Kidney (tissue), 14 donors: ENCODE data around the gene EGLN1. TPM values are rescaled to one million over a fixed set of nuclear protein-coding genes. Genes with fewer than 3 reads are reported as not detected.

Experiments
- DNase-seq, 5 donors: peaks; one replicate each; pipeline ENCODE4 v3.0.0-alpha.2; 2013 to 2020
- FAIRE-seq: peaks from 2 replicates; lab custom pipeline; 2012; peaks lifted over from hg19 to GRCh38; lab: Jason Lieb, UNC
- H3K27ac ChIP-seq, 2 donors: one replicate each; pipeline ENCODE4 v1.7.0; 2013; ENCODE audit warnings: low read depth in 2 of 2, low read length in 2 of 2, inconsistent platforms in 1 of 2
- H3K27me3 ChIP-seq: one replicate; pipeline ENCODE4 v1.7.1; 2013; ENCODE audit warnings: low read length, inconsistent platforms; ENCODE audit not compliant: control insufficient read depth, insufficient read depth
- H3K36me3 ChIP-seq, 3 donors: one replicate each; pipeline versions ENCODE4 v1.7.0 to v1.7.1; 2013; ENCODE audit warnings: low read length in 3 of 3, control low read depth in 1 of 3, inconsistent platforms in 1 of 3; ENCODE audit not compliant: insufficient read depth in 3 of 3, control insufficient read depth in 2 of 3
- H3K4me1 ChIP-seq, 3 donors: one replicate each; pipeline versions ENCODE4 v1.7.0 to v1.7.1; 2013; ENCODE audit warnings: low read length in 3 of 3, inconsistent platforms in 1 of 3, low read depth in 1 of 3; ENCODE audit not compliant: control insufficient read depth in 2 of 3, insufficient read depth in 2 of 3
- H3K4me3 ChIP-seq, 3 donors: one replicate each; pipeline versions ENCODE4 v1.7.0 to v1.8.1; 2013; ENCODE audit warnings: low read length in 3 of 3, control low read depth in 1 of 3, inconsistent platforms in 1 of 3
- H3K9ac ChIP-seq, 3 donors: one replicate each; pipeline versions ENCODE4 v1.7.0 to v1.7.1; 2013; ENCODE audit warnings: low read length in 3 of 3, control low read depth in 1 of 3, inconsistent platforms in 1 of 3
- H3K9me3 ChIP-seq, 3 donors: one replicate each; pipeline versions ENCODE4 v1.7.0 to v1.7.1; 2013; ENCODE audit warnings: low read length in 3 of 3, control low read depth in 1 of 3, inconsistent platforms in 1 of 3; ENCODE audit not compliant: control insufficient read depth in 2 of 3, insufficient read depth in 1 of 3
- CTCF ChIP-seq: IDR thresholded peaks from 3 replicates; pipeline ENCODE4 v1.5.1; 2012; ENCODE audit warnings: mild to moderate bottlenecking, moderate library complexity, borderline replicate concordance; ENCODE audit not compliant: insufficient read depth; ENCODE audit errors: extremely low read depth
- intact Hi-C: fragments of 100-400 bp; cut with DNase I; formaldehyde crosslinking; loops from one replicate; pipeline ENCODE4 v1.11.1; 2022
- polyA plus RNA-seq: library from polyadenylated mRNA; stranded (reverse); fragments of 350-450 nt; fragmentation: Illumina TruSeq; extraction: RNeasy Lipid Tissue Mini Kit (QIAGEN cat#74804); gene quantifications from one replicate; pipeline ENCODE4 v1.2.3, GENCODE V29; 2014; ENCODE audit warnings: low read depth, low replicate concordance; ENCODE audit not compliant: insufficient read depth
- total RNA-seq: library from RNA; stranded (reverse); fragmentation: NEBNext Ultra II Directional; extraction: Animal tissue kit (Norgen Biotek cat#: 25700); gene quantifications from one replicate; pipeline ENCODE4 v1.2.1, GENCODE V29; 2021
- donor health status: control.
- donor health status: control.
- donor health status: control.
- donor health status: control.
- donor health status: control.
- donor health status: DM: yes; HTN: yes; CAD: no.
- donor health status: Normal renal cell carcinoma (clear cell type).

Gene EGLN1
- total and polyA plus RNA-seq, 2 donors from 2014 or later = 12.2 to 38.8 TPM

GRCh38 chr1:231374394-231374793, 47.7 kb downstream of the EGLN1 start:
- Histone ChIP-seq H3K36me3 (no peaks in the 10 kb centered on the region), H3K9ac (no peak overlapping the region), H3K9me3 (no peaks in the 10 kb centered on the region), H3K27ac (no peak overlapping the region), H3K4me1 (peaks cover 0 to 18% (median 9%) of the 10 kb centered on the region in 3 donors), H3K4me3 (no peak overlapping the region), H3K27me3 (no peaks in the 10 kb centered on the region)
- no peak for FAIRE-seq
- no peak for TF ChIP-seq CTCF
- intact Hi-C loops = no loop called here
- no peak for DNase-seq

- intact Hi-C loops = no loop called here
- H3K4me3 ChIP-seq = no peak overlapping the region
- H3K9me3 ChIP-seq = no peaks in the 10 kb centered on the region
- DNase-seq (no peak), FAIRE-seq (no peak)
- no peak for TF ChIP-seq CTCF
- no peak overlapping the region for H3K9ac ChIP-seq
- no peaks in the 10 kb centered on the region for H3K27me3 ChIP-seq
- peaks cover 0 to 12% (median 7%) of the 10 kb centered on the region in 3 donors for H3K4me1 ChIP-seq
- no peaks in the 10 kb centered on the region for H3K36me3 ChIP-seq
- H3K27ac ChIP-seq = no peak overlapping the region
Observed at GRCh38 chr1:231372501-231372900, 49.6 kb downstream of the EGLN1 start.

- Histone ChIP-seq H3K36me3 (peaks cover 0 to 6% (median 0%) of the 10 kb centered on the region in 3 donors), H3K4me1 (no peaks in the 10 kb centered on the region), H3K27ac (no peak overlapping the region), H3K27me3 (no peaks in the 10 kb centered on the region), H3K4me3 (no peak overlapping the region), H3K9me3 (no peaks in the 10 kb centered on the region), H3K9ac (no peak overlapping the region)
- TF ChIP-seq CTCF = no peak
- FAIRE-seq (no peak), DNase-seq (no peak)
- intact Hi-C loops = no loop called here
Observed at GRCh38 chr1:231369282-231369681, 52.8 kb downstream of the EGLN1 start.

GRCh38 chr1:231364192-231364591, 57.9 kb downstream of the EGLN1 start:
- no peak overlapping the region for H3K27ac ChIP-seq
- H3K9ac ChIP-seq = no peak overlapping the region
- no peak for DNase-seq
- no peak for FAIRE-seq
- TF ChIP-seq CTCF = no peak
- no peaks in the 10 kb centered on the region for H3K4me1 ChIP-seq
- H3K36me3 ChIP-seq = peaks cover 0 to 6% (median 0%) of the 10 kb centered on the region in 3 donors
- H3K9me3 ChIP-seq = no peaks in the 10 kb centered on the region
- no peaks in the 10 kb centered on the region for H3K27me3 ChIP-seq
- intact Hi-C loops = no loop called here
- H3K4me3 ChIP-seq = no peak overlapping the region
